Epithelial cell of umbilical artery (primary cell): Measurements from ENCODE around the gene IL17RA. TPM values are rescaled to one million over a fixed set of nuclear protein-coding genes. Genes with fewer than 3 reads are reported as not detected.

Experiments used
- total RNA-seq: library from RNA; depleted of rRNA; stranded (reverse); fragments of >200 nt; gene quantifications from 2 replicates; pipeline ENCODE4 v1.2.3, GENCODE V29; 2014

IL17RA gene
- 5.0 and 6.2 TPM in 2 replicates for total RNA-seq

GRCh38 chr22:17084554-17085276 is at the start of gene IL17RA:
Gene IL17RA (plus strand): TSS chr22:17085000. CDS start chr22:17085092, 92 bp downstream.

GRCh38 chr22:17121233-17122195 is 36.7 kb downstream of the IL17RA start, which contains the start of gene TMEM121B:
Gene TMEM121B (minus strand): TSS chr22:17121360. CDS start chr22:17121127, 233 bp downstream.

GRCh38 chr22:17158568-17159503 is 74.0 kb downstream of the IL17RA start, which contains the start of gene HDHD5:
Gene HDHD5 (minus strand): TSS chr22:17159277. CDS start chr22:17159251, 26 bp downstream.

Other genes with a start within 250 kb of the IL17RA start
- gene GAB4, start 76.8 kb upstream of the IL17RA start, total RNA-seq = not detected in 2 replicates
- 0.15 and 0.32 TPM in 2 replicates for gene TMEM121B, start 36.4 kb downstream of the IL17RA start, total RNA-seq
- gene HDHD5, start 74.3 kb downstream of the IL17RA start, total RNA-seq = 50.6 and 52.9 TPM in 2 replicates
- 9.1 and 14.9 TPM in 2 replicates for gene ADA2, start 134.4 kb downstream of the IL17RA start, total RNA-seq